SH-SY5Y (cell line): Measurements from ENCODE around the gene MAGEB2.

Experiments used
- GATA2 ChIP-seq: IDR thresholded peaks from 2 replicates; pipeline ENCODE4 v1.6.1; 2011; ENCODE audit warnings: mild to moderate bottlenecking, low read depth, low read length
- GATA3 ChIP-seq: IDR thresholded peaks from 2 replicates; pipeline ENCODE4 v1.6.1; 2011; ENCODE audit warnings: low read depth, mild to moderate bottlenecking, low read length, moderate library complexity

The MAGEB2 gene

DNA sequence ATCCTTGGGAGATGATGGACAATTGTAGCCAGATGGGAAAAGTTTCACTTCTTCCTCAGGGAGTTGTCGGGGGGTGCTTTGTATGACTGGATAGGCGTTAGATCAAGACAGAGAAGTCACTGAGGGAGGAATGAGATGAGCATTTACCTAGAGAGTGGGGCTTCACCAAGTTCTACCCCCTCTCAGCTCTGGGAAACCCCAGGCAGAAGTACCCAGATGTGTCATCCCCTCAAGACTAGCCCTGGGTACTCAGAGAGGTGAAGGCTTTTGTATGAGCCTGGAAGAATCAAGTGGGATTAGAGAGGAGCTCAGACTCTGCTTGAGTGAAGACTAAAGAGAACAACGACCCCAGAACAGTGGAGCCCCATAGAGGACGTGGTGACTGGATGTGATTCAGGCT, 33.5 kb downstream of the MAGEB2 start:
- TF ChIP-seq GATA2: no peak
- TF ChIP-seq GATA3: no peak

DNA sequence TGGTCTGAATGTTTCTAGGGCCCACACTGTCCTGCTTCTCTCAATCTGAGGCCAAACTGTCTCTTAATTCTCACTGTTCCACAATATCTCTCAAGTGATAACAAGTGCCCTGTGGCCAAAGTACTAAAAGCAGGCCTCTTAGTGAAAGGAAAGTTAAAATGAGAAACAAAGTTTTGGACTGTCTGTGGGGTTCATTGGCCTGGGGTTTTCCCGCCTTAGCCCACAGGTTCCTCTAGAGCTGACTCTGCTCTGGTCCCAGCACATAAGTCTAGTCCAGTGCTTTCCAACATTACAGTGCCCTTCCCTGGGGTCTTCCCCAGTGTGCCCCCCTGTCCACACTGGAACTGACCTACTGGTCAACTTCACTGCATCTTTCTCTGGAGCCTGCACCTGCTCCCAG, 37.9 kb downstream of the MAGEB2 start:
- TF ChIP-seq GATA2: no peak

DNA sequence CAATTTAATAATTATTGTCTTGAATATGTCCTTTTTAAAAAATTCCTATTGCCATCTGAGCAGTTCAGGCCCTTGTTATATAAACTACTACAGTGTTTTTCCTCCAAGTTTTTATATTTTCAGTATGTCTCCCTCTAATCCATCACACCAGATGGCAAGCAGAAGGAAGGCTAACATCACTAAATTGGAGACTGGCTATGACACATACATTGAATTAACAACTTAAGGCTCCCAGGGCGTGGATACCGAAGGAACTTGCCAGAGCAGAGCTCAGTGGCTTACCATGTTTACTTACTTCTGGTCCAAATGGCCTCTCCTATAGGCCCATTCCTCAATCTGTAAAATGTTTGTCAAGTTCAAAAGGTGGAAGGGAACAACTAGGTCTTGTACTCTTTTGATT, 44.6 kb downstream of the MAGEB2 start:
- TF ChIP-seq GATA2 (no peak), GATA3 (no peak)

DNA sequence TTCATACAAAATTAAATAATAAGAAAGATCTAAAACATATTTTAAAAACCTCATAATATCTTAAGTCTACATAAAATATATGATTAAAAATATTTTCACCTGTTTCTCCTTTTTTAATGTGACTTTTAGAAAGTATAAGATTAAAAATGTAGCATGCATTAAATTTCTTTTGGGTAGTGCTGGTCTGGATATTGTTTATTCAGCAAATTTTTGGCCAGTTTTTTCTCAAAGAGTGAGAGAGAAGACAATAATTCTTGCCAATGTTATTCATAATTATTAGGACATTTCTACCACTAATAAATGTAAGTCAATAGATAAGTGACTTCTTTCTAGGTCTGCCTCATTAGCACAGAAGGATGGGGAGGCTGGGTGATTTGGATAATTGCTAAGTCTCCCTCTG, 45.6 kb downstream of the MAGEB2 start:
- TF ChIP-seq GATA3: no peak
- TF ChIP-seq GATA2: no peak

DNA sequence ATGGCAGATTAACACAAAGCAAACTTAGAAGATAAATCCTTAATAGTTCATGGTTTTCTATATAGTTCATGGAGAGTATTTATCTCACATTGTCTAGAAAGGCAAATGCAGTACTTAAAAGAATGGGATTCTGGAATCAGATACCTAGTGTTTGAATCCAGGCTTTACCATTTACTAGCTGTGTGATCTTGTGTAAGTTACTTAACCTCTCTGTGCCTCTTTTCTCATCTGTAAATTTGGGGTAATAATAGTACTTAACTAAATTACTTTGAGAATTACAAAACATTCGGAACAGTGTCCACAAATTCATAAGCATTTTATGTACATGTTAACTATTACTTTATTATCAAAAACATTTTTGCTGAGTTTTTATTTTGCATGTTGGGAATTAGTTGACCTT, 47.4 kb downstream of the MAGEB2 start:
- no peak for TF ChIP-seq GATA3
- no peak for TF ChIP-seq GATA2
